GM19351 (cell line): Measurements from ENCODE around the gene KRT82.

Experiments
- ATAC-seq: cut with Tn5 transposase; IDR thresholded peaks from one replicate; pipeline ENCODE4 v1.9.1; 2021; ENCODE audit warnings: mild to moderate bottlenecking, moderate library complexity; ENCODE audit not compliant: unreplicated experiment

The KRT82 gene

GRCh38 chr12:52363111-52363679, 42.9 kb downstream of the KRT82 start:
- ATAC-seq, result no peak

DNA sequence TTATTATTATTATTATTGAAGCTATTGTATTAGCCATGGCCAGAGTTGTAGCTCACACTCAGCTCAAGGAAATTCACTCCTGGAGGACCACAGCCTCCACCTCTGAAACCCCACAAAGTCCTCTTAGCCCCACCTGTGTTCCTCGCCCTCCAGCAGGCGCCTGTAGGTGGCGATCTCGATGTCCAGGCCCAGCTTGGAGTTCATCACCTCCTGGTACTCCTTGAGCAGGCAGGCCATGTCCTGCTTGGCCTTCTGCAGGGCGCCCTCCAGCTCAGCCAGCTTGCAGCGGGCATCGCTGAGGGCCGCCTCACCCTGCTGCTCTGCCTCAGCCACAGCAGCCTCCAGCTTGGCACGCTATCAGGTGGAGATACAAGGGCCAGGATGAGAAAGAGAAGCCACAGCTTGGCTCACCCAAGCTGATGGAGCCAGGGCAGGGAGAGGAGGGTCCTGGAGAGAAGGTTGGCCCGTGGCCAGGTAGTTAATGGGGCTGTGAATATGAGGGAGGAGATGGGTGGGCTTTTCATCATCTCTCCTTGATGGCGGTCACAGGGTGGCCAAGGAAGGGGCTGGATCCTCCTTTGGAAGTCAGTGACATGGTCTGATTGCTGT, 43.9 kb downstream of the KRT82 start:
- no peak for ATAC-seq

- no peak for ATAC-seq
These were observed 44.6 kb downstream of the KRT82 start for GRCh38 chr12:52361553-52361952.

DNA sequence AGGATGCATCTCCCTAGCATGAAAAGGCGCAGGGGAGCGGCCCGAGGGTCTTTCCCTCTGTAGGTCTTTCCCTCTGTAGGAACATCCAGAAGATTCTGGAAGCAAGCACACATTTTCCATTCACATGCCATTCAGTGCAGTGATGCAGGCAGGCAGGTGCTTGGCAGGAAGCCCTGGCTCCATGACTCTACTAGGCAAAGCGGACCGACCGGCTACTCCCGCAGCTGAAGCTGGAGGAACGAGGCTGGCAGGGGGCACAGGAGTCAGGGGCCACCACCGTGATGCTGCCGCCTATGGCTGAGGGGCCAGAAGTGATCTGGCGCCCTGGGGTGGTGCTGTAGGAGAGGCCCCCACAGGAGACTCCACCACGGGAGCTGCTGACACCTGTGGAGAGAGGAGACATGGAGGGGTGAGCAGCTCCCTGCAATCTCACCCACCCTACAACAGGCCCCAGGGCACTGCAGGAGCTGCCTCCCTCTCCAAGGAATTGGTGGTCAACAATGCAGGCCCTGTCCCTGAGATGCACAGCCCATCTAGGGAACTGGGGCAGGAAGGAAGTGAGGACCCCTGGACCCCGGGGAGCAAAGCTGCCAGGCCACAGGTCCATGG, 45.4 kb downstream of the KRT82 start:
- ATAC-seq, result no peak

DNA sequence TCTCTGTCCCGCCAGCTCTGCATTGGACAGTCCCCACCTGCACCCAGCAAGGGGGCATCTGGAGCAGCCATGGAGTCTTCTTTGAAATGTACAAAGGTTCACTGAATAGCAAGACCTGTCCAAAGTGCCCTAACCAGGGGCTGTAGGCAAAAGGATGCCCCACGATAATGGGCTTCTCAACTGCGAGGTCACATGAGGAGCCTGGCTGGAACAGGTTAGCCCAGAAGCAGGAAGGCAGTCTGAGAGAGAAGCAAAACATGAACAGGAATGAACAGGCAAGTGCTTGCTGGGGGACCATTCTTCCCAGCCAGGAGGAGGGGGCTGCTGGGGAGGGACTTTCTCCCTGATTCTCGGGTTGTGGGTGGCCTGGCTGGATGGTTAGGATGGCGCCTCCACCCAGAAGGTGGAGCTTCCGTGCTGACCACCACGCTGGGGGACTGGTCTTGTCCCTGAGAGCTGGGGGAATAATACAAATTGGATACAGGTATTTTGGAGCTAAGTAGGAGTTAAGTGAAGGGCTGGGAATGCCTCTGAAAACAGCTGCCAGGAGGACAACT, 46.0 kb downstream of the KRT82 start:
- no peak for ATAC-seq

DNA sequence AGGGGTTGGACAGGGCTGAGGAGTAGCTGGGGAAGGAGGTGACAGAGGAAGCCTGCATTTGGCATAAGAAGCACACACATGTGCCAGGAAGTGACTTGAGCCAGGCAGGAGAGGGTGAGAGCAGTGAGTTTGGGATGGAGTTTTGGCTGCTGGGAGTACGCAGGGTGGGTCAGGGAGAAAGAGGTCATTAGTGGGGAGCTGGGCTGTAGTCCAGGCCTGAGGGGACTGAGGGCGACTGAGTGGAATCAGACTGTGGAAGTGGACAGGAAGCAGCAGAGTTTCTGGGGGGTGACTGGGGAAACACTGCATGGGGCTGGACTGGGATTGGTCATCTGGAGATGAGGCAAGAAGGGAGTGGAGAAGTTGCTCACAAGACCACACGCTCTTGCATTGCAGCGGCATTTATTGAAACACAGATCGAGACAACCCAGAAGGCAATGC, 46.5 kb downstream of the KRT82 start:
- ATAC-seq, result no peak

- peak; percentile 98 for ATAC-seq
These were observed 47.4 kb downstream of the KRT82 start for GRCh38 chr12:52358575-52359350.

DNA sequence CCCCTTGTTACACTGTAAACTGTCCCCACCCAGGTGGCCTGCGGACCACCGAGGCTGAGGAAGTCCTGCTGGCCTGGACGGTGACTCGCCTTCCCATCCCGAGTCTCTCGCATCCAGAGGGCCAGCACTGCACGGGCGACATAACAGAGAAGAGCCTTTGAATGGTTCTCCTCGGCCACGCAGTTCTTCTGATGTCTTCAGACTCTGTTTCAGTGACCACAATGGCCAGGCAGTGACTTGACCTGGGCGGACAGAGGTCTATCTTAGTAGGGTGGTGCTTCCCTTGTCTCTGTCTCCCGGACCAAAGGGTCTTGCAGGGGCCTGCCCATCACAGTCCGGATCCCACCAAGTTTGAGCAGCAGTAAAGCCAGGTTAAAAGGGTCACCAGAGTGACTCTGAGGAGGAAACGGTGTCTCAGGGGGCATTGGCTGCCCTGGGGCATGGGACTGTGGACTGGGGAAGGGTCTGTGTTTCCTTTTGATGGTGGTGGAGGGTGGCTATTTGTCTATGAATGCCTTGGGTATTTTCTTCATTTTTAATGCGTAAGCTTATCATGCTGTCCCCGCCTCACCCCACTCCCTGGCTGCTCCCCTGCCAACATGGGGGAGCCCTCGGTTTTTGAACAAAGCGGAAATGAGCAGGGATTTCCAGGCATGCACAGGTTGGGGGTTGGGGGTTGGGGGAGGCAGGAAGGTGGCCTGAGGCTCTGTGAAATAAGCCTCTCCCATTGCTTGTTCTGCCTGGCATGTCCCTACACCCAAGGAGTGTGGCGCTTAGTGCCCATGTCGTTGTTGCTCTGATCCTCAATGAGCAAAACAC, 49.2 kb downstream of the KRT82 start:
- ATAC-seq, result no peak

- ATAC-seq, result no peak
These were observed 49.9 kb downstream of the KRT82 start for GRCh38 chr12:52356031-52356761.

DNA sequence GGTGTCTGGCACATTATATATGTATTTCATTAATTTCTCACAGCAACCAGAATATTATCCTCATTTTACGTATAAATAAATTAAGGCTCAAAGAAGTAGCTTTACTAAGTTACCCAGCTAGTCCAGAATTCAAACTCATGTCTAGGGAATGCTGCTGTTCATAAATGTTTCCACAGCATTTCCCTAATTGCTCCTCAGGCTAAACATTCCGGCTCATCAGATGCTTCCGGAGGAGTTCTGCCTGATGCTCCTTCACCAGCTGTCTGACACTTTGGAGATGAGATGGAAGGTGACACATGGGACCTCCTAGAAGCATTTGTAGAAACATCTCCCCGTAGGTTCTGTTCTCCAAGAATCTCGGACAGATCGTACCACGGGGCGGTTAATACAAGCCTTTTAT, 51.0 kb downstream of the KRT82 start:
- ATAC-seq, result no peak

DNA sequence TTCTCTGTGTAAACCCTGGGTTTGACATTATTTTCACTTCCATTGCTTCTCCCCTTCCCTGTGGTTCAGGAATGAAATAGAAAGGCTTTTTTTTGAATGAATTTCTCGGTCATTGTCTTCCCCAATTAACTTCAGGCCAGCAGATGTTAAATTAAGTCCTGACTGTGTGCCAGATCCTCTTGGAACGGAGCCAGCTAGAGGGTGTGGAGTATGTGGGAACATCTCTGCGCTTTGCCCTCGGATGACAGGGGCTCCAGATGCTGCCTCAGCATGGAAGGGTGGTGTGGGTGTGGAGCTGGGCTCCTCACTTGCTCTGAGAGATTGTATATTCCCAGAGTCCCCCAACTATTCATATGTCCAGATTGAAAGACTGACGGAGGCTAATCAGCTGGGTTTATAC, 51.9 kb downstream of the KRT82 start:
- ATAC-seq, result no peak

- ATAC-seq, result no peak
These were observed 52.4 kb downstream of the KRT82 start for GRCh38 chr12:52353766-52354165.

DNA sequence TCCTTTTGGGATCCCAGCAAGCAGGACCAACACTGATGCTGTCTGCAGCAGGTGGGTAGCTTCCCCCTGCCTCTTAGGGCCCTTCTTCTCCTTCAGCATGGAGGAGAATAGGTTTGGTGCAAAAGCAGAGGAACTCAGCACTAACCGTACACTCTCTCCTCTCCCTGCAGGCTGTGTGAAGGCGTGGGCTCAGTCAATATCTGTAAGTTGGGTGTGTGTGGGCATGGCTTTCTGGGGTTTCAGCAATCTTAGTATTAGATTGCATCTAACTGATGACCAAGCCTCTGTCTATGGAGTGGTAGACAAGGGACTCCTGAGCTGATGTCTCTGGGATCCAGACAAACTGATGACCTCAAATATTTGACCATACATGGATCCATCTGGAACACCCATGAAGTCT, 53.2 kb downstream of the KRT82 start:
- no peak for ATAC-seq

- ATAC-seq, result no peak
These were observed 54.7 kb downstream of the KRT82 start for GRCh38 chr12:52351196-52352059.

- no peak for ATAC-seq
These were observed 55.3 kb downstream of the KRT82 start for GRCh38 chr12:52350786-52351185.

DNA sequence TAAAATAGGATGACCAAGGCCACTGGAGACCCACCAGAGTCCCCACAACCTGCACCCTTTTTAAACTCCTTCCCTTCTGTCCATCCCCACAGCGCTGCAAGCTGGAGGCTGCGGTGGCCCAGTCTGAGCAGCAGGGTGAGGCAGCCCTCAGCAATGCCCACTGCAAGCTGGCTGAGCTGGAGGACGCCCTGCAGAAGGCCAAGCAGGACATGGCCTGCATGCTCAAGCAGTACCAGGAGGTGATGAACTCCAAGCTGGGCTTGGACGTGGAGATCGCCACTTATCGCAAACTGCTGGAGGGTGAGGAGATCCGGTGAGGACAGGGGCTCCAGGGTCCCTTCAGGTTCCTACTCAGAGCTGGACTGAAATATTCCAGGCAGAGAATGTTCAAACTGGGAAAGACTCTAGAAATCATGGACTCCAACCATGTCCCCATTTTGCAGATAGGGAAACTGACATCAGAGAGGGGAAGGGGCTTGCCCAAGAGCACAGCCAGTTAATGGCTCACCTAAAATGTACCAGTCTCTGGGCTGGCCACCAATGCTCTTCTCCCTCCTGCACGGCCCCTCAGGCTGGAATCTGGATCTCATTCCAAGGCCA, 56.0 kb downstream of the KRT82 start:
- ATAC-seq, result no peak

DNA sequence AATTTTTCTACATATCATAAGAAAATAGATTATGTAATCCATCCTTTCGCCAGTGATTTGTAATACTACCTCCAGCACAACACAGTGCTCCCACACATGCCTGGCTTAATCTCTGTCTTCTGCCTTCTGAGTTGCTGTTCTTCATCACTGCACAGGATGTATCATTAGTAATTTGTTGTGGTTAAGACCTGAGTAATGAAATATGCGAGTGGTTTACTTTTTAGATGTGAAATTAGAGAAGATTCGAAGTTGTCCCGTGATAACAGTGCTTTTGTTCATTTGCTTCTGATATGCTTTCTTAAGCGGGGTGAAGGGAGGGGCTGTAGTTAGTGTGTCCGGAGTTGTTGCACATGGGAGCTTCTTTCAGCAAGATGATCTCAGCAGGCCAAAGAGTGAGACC, 56.9 kb downstream of the KRT82 start:
- ATAC-seq, result no peak
